HG03064 (cell line): ENCODE measurements around the gene OR13C8.

Source experiments
- ATAC-seq: cut with Tn5 transposase; IDR thresholded peaks from one replicate; pipeline ENCODE4 v1.9.1; 2021; ENCODE audit warnings: low read depth; ENCODE audit not compliant: unreplicated experiment

The OR13C8 gene

GRCh38 chr9:104608336-104608735 is 39.4 kb downstream of the OR13C8 start:
- ATAC-seq = no peak

- no peak for ATAC-seq
Measured at GRCh38 chr9:104611213-104611612, 42.2 kb downstream of the OR13C8 start.

DNA sequence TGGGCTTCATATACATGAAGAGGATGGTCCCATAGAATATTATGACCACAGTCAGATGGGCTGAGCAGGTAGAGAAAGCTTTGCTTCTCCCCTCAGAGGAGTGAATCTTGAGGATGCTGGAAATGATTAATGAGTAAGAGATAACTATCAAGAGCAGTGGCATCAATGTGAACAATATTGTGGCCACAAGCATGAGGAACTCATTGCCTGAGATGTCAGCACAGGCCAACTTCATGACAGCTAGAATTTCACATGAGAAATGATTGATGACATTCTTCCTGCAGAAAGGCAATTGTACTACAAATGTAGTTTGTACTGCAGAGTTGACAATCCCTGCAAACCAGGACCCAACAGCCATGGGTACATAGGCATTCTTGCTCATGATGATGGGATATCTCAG is 48.5 kb downstream of the OR13C8 start:
- no peak for ATAC-seq

DNA sequence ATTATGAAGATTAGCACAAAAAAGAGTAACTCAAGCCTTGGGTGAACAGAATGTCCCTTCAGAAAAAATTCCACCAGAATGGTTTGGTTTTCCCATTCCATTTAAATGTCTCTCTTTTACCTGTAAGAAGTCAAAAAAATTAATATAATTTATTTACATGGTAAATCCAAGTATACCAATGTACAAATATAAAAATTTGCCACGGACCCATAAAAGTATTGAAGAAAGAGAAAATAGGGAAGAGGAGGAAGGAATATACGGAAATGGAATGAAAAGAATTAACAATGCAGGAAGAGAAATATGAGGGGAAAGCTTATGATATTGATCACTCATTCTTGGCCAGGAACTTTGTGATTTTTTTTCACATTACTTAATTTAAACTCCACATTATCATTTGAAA is 49.1 kb downstream of the OR13C8 start, which contains the start of gene OR13C9:
TSS of gene OR13C9 (minus strand) at position 101 of the 400 bp plus-strand sequence. CDS start at position 101, 0 bp downstream.
- no peak for ATAC-seq
